ENCODE measurements around the gene RCAN3. TPM values are rescaled to one million over a fixed set of nuclear protein-coding genes. Genes with fewer than 3 reads are reported as not detected.

The RCAN3 gene
- total and polyA plus RNA-seq, 9 of the 15 experiments (the other 6 are each of a cell fraction or from before 2014, with no cell fraction given): 0.10 to 1.4 (median 0.43) TPM

- TF ChIP-seq ATF3 (IDR thresholded peaks at IDR 0.05): no peak
- no peak for TF ChIP-seq ATF3 (CRISPR knock-in tag; conservative IDR thresholded peaks at IDR 0.05)
- TF ChIP-seq PKNOX1 (IDR thresholded peaks at IDR 0.05): peak; percentile 60
- peak; percentile 48; the same call in 1 of the 2 replicates for TF ChIP-seq TFAP4 (CRISPR knock-in tag; IDR thresholded peaks at IDR 0.05; ENCODE audit: borderline replicate concordance)
- peak; percentile 63; the same call in 1 of the 2 replicates for TF ChIP-seq MTA1 (IDR thresholded peaks at IDR 0.05; ENCODE audit: borderline replicate concordance)
- TF ChIP-seq TOE1 (IDR thresholded peaks at IDR 0.05; ENCODE audit: borderline replicate concordance): 0 out of 2 replicates have a peak, but pooled peaks have one; percentile 16
- TF ChIP-seq TOE1 (CRISPR knock-in tag; IDR thresholded peaks at IDR 0.05; ENCODE audit: borderline replicate concordance, low read depth): no peak
- no peak for TF ChIP-seq NBN (IDR thresholded peaks at IDR 0.05; ENCODE audit: low read depth)
- TF ChIP-seq KDM5B (IDR thresholded peaks at IDR 0.05; ENCODE audit: insufficient replicate concordance, low read depth, low read length): peak; percentile 15
- no peak for TF ChIP-seq RBM22 (IDR thresholded peaks at IDR 0.05; ENCODE audit: low read depth, low read length, poor library complexity, severe bottlenecking)
- peak; percentile 58 for TF ChIP-seq ARID1B (IDR thresholded peaks at IDR 0.05)
- 0 out of 2 replicates have a peak, but pooled peaks have one; percentile 12 for TF ChIP-seq ILK (tag; IDR thresholded peaks at IDR 0.05; ENCODE audit: borderline replicate concordance, low read depth)
- TF ChIP-seq HDAC1 (IDR thresholded peaks at IDR 0.05): peak in 1 of 2 experiments; percentile 60; a peak in 2 of 4 replicates
- TF ChIP-seq MAZ (CRISPR knock-in tag; conservative IDR thresholded peaks at IDR 0.05 in 1 of 2, IDR thresholded peaks at IDR 0.05 in 1 of 2): peak in 1 of 2 experiments; percentile 20; a peak in 1 of 4 replicates
- TF ChIP-seq EGR1 (conservative IDR thresholded peaks at IDR 0.05): peak; percentile 26; the same call in 1 of the 2 replicates
- TF ChIP-seq CBFA2T2 (conservative IDR thresholded peaks at IDR 0.05): no peak
- TF ChIP-seq ZBTB2 (IDR thresholded peaks at IDR 0.05): peak; percentile 71; the same call in 1 of the 2 replicates
- peak in 1 of 2 experiments; percentile 34; a peak in 2 of 4 replicates for TF ChIP-seq NRF1 (conservative IDR thresholded peaks at IDR 0.05 in 1 of 2, IDR thresholded peaks at IDR 0.05 in 1 of 2)
- no peak for TF ChIP-seq RNF219 (CRISPR knock-in tag; IDR thresholded peaks at IDR 0.05)
- peak; percentile 89 for TF ChIP-seq ZEB2 (IDR thresholded peaks at IDR 0.05)
- no peak for TF ChIP-seq KLF1 (tag; IDR thresholded peaks at IDR 0.05)
Observed at GRCh38 chr1:24502065-24502708, 449 bp upstream of the RCAN3 start (continued).

Measured in K562 (cell line).